SKM-1 (cell line): ENCODE measurements around the gene ZNF613.
A peak's percentile ranks its signal among the peaks of the same experiment; 100 is the strongest.
"Not testable (repeated sequence)": the region's sequence is repeated elsewhere in the genome, so short reads cannot be mapped to it uniquely, and the experiment has no call there.

Experiments
- DNase-seq: peaks from one replicate; lab custom pipeline; 2025; ENCODE audit not compliant: unreplicated experiment; lab: John Stamatoyannopoulos, UW

ZNF613 gene

DNA sequence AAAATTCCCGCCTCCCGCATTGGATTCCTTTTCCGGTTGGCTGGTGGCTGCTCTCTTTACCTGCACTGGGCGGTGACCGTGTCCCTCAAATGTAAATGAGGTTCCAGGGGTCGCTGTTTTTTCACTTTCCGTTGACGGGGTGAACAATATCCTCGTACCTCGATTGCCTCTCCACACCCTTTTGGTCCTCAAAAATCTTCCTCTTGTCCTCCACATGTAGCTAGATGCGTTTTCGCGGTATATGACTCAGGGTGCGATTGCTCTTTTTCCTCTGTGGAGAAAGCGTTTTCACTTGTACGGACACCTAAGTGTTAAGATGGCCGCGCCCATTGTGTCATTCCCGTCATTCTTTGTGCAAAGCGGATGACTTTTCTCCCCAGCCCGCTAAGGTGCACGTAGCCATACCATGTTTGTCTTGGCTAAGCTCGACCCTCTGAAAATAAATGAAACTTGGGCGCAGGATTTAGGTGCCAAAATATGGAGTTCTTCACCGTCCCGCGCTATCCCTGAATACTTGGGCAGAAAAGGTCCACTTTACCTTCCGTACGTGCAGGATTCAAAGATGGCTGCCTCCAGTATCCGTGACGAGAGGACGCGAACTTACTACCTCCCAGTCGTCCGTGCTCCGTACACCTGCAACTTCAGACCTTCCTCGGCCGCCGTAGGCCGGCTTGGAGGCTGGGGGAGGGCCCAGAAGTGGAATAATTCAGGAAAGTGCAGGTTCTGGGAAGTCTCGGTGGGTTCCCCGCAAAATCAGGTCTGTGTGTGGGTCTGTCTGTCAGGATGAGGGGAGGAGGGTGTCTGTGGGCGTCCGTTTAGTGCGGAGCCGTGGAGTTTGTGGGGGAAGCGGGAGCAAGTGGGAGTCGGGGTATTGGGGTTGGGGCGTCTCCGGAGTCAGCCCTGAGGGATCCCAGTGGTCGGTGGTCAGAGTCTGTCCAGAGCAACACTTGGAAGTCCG, at the start of gene ZNF613:
Gene ZNF613, plus strand, starts transcription at position 689 of the 958 bp plus-strand sequence. CDS start 8,749 bp downstream, outside the sequence.
- DNase-seq = peak; percentile 34

GRCh38 chr19:51882518-51882917, 44.8 kb upstream of the ZNF613 start:
- no peak for DNase-seq

- DNase-seq = no peak
Measured at GRCh38 chr19:51884713-51885112, 42.6 kb upstream of the ZNF613 start.

- peak; percentile 19 for DNase-seq
Measured at GRCh38 chr19:51887522-51888498, 39.5 kb upstream of the ZNF613 start, which contains the start of gene ZNF577. TSS of gene ZNF577 (minus strand) at chr19:51887951. CDS start at chr19:51880382, 7,569 bp downstream.

- no peak for DNase-seq
Measured at GRCh38 chr19:51889934-51890333, 37.3 kb upstream of the ZNF613 start.

DNA sequence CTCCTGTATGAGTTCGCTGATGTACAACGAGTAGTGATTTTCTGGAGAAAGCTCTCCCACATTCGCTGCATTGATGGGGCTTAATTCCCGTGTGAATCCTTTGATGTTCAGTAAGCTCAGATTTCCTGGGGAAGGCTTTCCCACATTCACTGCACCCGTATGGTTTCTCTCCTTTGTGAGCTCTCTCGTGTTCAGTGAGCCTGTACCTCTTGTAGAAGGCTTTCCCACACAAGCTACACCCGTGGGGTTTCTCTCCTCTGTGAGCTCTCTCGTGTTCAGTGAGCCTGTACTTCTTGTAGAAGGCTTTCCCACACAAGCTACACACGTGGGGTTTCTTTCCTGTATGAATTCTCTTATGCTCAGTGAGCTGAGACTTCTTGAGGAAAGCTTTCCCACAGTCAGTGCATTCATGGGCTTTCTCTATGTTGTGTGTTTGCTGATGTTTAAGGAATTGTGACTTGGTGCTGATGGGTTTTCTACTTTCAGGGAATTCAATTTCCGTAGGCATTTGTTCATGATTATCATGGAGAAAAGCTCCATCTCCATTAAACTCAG, 36.0 kb upstream of the ZNF613 start:
- DNase-seq = no peak

DNA sequence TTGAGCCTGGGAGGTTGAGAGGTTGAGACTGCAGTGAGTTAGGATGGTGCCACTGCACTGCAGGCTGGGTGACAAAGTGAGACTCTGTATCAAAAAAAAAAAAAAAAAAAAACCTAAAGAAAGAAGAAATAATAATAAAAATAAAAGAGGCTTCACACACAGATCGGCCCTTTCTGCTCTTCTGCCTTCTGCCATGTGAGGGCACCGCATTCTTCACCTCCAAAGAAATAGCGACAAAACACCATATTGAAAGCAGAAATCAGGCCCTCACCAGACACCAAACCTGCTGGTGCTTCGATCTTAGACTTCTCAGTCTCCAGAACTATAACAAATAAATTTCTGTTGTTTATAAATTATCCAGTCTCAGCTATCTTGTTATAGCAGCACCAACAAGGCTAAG, 25.4 kb upstream of the ZNF613 start:
- DNase-seq = no peak

- no peak for DNase-seq
Measured at GRCh38 chr19:51903192-51903591, 24.1 kb upstream of the ZNF613 start.

- peak; percentile 12 for DNase-seq
Measured at GRCh38 chr19:51904331-51905165, 22.7 kb upstream of the ZNF613 start, which contains the start of gene ZNF649. TSS of gene ZNF649 (minus strand) at chr19:51905017. CDS start at chr19:51900107, 4,910 bp downstream.

GRCh38 chr19:51905206-51905605, 22.1 kb upstream of the ZNF613 start:
- no peak for DNase-seq

DNA sequence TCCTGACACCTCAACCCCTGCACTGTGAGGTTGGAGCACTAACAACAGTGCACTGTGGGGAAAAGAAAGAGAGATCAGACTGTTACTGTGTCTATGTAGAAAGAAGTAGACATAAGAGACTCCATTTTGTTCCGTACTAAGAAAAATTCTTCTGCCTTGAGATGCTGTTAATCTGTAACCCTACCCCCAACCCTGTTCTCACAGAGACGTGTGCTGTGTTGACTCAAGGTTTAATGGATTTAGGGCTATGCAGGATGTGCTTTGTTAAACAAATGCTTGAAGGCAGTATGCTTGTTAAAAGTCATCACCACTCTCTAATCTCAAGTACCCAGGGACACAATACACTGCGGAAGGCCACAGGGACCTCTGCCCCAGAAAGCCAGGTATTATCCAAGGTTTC, 21.6 kb upstream of the ZNF613 start:
- not testable (repeated sequence) for DNase-seq

- not testable (repeated sequence) for DNase-seq
Measured at GRCh38 chr19:51906108-51906507, 21.2 kb upstream of the ZNF613 start.

- DNase-seq = not testable (repeated sequence)
Measured at GRCh38 chr19:51907981-51908380, 19.3 kb upstream of the ZNF613 start.

GRCh38 chr19:51915324-51915867, 11.9 kb upstream of the ZNF613 start:
- no peak for DNase-seq

DNA sequence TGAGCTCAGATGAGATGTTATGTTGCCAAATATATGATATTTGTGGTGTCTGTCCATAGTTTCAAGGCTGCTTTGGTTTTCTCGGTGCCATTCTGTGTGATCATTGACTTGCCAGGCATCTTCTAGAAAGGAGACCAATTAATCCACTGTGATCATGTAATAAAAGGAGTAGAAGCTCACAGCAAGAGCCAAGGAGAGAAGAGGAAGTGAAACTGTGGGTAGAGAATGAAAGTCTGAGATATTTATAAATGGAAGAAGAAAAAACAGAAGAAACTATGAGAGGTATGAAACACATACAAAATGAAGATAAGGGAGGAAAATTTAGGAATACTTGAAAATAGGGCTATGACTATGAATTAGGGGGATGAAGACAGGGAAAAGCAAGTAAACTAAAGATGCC, 11.1 kb upstream of the ZNF613 start:
- DNase-seq = no peak

DNA sequence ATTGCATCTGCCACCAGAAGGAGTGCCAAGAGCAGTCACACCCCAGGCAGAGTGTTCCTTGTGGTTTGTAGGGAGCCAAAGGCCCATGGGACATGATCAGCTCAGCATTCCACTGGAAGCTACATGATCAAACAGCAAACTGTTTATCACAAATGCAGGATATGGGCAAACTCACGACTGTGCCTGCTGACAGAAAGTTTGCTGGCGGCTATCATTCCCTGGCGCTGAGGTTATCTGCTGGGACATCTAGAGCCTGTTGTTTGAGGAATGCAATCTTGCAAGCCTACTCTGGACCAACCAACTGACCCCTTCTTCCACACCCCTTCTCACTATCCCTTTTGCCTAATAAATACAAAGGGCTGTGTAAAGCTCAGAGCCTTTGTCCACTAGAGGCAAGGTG, 7.7 kb upstream of the ZNF613 start:
- no peak for DNase-seq

GRCh38 chr19:51921949-51922348, 5.3 kb upstream of the ZNF613 start:
- no peak for DNase-seq

DNA sequence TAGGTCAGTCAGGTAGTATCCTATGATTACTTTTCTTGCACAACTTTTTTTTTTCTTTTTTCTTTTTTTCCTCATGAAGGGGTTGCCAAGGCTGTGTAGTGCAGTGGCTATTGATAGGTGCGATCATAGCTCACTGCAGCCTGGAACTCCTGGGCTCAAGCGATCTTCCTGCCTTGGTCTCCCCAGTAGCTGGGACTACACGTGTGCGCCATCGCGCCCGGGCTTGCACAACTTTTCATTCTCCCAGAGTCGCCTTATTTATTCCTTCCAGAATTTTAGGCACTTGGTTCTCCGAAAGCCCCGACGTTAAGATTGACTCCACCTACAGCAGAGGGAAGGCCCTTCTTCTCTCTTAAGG, 867 bp upstream of the ZNF613 start:
- DNase-seq = no peak

DNA sequence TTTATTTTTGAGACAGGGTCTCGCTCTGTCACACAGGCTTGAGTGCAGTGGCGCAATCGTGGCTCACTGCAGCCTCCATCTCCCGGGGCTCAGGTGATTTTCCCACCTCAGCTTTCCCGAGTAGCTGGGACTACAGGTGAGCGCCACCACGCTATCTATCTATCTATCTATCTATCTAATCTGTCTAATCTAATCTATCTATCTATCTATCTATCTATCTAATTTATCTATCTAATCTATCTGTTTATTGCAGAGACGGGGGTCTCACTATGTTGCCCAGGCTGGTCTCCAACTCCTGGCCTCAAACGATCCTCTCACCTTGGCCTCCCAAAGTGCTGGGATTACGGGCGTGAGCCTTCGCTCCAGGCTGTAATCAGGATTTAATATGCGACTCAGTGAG, 587 bp downstream of the ZNF613 start:
- no peak for DNase-seq

DNA sequence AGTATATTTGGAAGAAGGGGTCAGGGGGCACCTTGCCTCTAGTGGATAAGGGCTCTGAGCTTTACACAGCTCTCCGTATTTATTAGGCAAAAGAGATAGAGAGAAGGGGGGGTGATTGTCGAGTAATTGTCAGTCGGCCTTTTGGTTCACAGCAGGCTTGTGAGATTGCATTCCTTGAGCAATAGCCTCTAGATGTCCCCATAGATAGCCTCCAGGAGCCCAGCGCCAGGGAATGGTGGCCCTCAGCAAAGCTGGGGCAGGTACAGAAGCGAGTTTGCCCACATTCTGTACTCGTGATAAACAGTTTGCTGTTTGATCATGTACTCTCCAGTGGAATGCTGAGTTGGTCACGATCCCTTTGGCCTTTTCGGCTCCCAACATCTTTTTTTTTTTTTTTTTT, 4.6 kb downstream of the ZNF613 start:
- no peak for DNase-seq
